Measurements from ENCODE around the gene PRR15L.

- TF ChIP-seq, protein P1, sequence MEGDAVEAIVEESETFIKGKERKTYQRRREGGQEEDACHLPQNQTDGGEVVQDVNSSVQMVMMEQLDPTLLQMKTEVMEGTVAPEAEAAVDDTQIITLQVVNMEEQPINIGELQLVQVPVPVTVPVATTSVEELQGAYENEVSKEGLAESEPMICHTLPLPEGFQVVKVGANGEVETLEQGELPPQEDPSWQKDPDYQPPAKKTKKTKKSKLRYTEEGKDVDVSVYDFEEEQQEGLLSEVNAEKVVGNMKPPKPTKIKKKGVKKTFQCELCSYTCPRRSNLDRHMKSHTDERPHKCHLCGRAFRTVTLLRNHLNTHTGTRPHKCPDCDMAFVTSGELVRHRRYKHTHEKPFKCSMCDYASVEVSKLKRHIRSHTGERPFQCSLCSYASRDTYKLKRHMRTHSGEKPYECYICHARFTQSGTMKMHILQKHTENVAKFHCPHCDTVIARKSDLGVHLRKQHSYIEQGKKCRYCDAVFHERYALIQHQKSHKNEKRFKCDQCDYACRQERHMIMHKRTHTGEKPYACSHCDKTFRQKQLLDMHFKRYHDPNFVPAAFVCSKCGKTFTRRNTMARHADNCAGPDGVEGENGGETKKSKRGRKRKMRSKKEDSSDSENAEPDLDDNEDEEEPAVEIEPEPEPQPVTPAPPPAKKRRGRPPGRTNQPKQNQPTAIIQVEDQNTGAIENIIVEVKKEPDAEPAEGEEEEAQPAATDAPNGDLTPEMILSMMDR (conservative IDR thresholded peaks at IDR 0.05 in 1 of 2, IDR thresholded peaks at IDR 0.05 in 1 of 2; ENCODE audit: extremely low read depth in 1 of 2, insufficient read depth in 1 of 2, low read depth in 1 of 2, low read length in 2 of 2): no peak
- no peak for TF ChIP-seq EZH2 (IDR thresholded peaks at IDR 0.05; ENCODE audit: borderline replicate concordance, low read length)
Measured at GRCh38 chr17:47993964-47994363, 36.3 kb upstream of the PRR15L start.

Data from mammary epithelial cell (primary cell).